GM19351 (cell line): ENCODE data around the gene PSAPL1.
"Not testable (repeated sequence)": the region's sequence is repeated elsewhere in the genome, so short reads cannot be mapped to it uniquely, and the experiment has no call there.

Source experiments
- ATAC-seq: cut with Tn5 transposase; IDR thresholded peaks from one replicate; pipeline ENCODE4 v1.9.1; 2021; ENCODE audit warnings: mild to moderate bottlenecking, moderate library complexity; ENCODE audit not compliant: unreplicated experiment

Gene PSAPL1

DNA sequence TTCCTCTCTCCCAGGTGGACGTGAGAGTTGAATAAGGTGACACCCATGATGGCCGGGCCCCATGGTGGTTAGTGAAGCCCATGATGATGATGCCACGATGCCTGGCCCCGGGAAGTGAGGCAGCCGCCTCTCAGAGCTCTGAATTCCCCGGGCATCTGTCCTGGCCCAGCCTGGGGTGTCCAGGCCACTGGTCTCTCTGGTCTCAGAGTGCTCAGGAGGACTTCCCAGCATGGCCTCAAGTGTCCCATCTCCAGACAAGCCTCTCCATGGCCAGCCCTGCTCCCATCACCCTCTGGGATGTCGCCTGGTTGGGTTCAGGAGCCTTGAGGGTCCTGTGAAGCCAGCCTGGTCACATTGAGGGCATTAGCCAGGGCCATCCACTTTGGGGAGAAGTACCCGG is 24.7 kb upstream of the PSAPL1 start:
- ATAC-seq: no peak

DNA sequence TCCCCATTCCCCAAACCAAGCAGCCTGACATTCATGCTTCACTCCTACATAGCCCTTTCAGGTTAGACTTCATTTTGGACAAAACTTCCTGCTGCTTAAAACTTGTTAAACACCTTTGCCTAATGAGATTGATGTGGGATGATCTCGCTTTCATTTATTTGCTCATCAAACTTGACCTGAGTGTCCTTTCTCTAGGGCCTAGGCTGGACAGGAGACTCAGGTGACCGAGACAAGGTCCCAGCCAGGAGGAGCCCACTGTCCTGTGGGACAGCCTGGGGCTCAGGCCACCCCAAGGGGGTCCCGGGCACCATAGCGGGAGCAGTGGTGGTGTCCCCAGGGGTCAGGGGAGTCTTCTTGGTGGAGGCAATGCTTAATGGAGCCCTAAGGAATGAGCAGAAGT is 23.7 kb upstream of the PSAPL1 start:
- ATAC-seq: no peak

DNA sequence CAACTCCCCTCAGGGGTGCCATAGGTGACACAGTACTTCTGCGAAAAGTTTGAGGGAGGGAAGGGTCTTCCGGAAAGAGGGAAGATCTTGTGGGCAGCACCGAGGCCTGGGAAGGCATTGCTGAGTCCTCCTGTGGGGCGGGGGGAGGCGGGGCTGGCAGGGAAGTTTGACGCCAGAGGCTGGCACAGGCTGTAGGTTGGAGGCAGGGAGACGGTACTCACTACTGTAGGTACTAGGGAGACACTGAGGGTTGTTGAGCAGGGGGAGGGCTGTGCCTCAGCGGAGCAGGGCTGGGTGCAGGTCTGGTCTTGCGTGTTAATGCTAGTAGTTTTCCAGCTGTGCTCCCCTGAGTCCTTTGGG is 23.3 kb upstream of the PSAPL1 start:
- ATAC-seq: no peak

DNA sequence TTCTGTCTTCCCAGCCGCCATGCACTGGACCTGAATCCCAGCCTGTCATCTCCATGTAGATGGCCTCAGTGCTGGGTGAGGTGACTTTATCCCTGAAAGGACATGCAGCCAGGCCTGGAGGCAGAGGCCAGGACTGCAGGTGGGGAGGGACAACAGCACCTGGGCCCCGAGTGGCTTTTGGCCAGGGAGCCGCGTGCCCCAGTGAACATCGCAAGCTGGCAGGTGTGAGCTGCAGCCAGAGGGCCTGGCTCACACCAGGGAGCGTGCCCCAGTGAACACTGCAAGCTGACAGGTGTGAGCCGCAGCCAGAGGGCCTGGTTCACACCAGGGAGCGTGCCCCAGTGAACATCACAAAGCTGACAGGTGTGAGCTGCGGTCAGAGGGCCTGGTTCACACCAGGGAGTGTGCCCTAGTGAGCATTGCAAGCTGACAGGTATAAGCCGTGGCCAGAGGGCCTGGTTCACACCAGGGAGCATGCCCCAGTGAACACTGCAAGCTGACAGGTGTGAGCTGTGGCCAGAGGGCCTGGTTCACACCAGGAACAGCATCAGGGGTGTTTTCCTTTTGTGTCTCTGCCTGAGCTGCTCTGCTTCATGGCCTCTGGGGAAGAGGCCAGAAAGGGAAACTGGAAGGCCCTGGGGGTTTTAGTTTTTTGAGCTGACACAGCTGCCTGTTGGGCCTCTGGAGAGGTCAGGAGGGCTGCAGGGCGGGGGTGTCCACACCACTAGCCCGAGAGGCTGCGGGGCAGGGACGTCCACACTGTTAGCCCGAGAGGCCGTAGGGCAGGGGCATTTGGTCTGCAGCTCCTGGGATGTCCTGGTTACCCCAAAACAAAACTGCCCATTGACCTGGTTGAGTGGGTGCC is 22.7 kb upstream of the PSAPL1 start:
- ATAC-seq: no peak

DNA sequence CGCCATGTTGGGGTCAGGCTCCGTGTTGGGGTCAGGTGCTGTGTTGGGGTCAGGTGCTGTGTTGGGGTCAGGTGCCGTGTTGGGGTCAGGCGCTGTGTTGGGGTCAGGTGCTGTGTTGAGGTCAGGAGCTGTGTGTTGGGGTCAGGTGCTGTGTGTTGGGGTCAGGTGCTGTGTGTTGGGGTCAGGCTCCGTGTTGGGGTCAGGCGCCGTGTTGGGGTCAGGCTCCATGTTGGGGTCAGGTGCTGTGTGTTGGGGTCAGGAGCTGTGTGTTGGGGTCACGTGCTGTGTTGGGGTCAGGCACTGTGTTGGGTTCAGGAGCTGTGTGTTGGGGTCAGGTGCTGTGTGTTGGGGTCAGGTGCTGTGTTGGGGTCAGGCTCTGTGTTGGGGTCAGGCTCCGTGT is 18.1 kb upstream of the PSAPL1 start:
- not testable (repeated sequence) for ATAC-seq

DNA sequence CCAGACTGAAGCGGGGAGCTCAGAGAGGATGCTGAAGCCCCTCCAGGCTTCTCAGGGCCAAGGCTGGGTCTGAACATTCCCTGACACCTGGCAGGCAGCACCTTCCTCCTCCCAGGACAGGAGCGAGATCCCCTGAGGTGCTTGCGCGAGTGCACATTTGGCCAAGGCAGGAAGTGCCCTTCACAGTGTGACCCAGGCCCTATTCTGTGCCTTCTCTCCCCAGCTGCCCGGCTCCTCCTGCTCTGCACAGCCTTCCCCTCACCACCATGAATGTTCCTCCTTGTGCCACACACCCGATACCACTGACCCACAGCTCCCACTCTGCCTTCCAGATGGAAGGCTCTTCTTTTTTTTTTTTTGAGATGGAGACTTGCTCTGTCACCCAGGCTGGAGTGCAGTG is 17.1 kb upstream of the PSAPL1 start:
- ATAC-seq: no peak

DNA sequence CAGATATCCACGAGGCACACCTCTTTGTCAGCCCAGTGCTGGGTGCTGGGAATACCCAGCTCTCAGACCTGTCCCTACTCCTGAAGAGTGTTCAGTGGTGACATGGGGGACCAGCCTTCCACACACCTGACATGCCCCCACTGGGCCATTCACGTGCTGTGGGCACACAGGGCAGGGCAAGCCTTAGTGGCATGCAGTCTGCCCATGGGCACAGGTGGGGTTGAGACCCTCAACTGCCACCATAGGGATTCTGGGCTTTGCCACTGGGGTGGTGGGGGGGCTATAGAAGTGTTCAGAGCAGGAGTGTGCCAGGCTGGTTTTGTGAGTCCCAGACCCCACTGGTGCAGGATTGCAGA is 16.7 kb upstream of the PSAPL1 start:
- no peak for ATAC-seq

DNA sequence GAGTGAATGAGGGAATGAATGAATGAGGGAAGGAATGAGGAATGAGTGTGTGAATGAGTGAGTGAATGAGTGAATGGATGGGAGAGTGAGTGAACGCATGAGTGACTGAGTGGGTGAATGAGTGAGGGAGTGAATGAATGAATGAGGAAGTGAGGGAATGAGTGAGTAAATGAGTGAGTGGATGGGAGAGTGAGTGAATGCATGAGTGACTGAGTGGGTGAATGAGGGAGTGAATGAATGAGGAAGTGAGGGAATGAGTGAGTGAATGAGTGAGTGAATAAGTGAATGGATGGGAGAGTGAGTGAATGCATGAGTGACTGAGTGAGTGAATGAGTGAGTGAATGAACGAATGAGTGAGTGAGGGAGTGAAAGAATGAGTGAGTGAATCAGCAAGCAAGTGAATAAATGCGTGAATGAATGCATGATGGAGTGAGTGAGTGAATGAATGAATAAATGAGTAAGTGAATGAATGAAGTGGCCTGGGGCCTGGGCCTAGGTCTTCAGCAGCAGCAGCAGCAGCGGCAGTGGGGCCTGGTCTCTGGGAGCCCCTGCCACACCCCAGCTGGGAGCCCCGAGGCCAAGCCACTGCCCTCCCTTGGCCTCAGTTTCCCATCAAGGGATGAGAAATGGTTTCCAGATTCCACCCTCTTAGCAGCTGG is 16.2 kb upstream of the PSAPL1 start:
- no peak for ATAC-seq

DNA sequence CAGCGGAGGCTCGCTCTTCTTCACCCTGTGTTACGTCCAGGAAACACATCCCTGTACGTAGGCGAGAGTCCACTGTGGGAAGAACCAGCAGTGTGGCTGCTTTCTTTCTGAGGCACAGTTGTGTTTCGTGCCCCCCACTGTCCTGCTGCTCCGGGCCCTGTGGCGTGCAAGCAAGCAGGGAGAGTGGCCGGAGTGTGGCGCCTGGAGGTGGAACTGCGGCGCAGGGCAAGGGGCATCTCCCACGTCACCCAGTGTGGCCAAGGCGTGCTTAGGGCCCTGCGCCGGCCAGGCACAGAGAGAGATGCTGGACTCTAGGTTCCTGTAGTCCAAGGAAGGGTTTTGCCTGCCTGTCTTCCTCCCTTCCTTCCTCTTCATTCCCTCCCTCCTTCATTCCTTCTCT is 13.3 kb upstream of the PSAPL1 start:
- no peak for ATAC-seq

DNA sequence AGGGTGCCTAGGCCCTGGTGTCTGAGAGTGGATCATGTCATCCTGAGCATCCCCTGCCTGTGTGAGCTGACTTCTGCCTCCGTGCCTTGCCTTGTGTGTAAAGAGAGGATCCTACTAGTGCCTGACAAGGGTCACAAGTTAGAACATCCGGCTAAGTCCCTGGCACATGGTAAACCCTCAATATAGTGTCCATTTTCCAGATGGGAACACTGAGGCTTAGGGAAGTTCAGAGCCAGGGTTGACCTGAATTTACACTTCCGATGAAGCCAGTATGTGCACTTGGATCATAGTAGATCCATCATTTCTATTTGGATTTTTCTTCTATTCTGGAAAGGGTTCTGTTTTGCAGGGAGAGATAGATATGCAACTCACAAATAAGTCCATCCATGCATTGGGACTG is 12.5 kb upstream of the PSAPL1 start:
- ATAC-seq: no peak

DNA sequence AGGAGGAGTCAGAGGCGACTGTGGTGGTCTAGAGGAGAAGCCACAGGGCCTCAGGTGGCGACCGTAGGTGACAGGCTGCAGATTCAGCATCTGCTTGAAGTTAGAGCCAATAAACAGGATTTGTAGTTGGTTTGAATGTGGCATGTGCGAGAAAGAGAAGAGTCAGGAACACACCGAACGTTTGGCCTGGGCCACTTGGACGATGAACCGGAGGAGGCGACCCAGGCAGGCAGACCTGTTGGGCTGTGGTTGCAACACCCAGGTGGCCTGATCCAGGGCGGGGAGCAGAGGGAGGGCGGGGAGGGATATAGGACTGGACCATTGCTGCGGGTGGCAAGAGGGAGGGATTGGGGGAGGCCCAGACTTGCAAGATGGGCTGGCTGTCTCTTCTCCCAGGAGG is 10.0 kb upstream of the PSAPL1 start:
- ATAC-seq: no peak

DNA sequence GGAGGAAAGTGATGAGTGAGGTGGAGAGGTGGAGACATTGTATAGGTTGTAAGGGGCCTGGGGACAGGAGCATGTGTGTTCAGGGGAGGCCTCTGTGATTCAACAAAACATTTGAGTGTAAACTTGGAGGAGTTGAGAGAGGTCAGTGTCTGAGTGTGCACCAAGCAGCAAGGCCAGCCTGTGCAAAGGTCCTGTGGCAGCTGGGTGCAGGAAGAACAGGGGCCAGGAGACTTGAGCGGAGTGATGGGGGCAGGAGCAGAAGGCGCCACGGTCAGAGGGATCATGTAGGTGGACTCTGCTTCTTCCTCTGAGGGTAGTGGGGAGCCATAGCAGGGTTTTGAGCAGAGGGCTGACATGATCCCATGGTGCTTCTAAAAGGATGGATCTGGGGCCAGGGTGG is 9.6 kb upstream of the PSAPL1 start:
- no peak for ATAC-seq

DNA sequence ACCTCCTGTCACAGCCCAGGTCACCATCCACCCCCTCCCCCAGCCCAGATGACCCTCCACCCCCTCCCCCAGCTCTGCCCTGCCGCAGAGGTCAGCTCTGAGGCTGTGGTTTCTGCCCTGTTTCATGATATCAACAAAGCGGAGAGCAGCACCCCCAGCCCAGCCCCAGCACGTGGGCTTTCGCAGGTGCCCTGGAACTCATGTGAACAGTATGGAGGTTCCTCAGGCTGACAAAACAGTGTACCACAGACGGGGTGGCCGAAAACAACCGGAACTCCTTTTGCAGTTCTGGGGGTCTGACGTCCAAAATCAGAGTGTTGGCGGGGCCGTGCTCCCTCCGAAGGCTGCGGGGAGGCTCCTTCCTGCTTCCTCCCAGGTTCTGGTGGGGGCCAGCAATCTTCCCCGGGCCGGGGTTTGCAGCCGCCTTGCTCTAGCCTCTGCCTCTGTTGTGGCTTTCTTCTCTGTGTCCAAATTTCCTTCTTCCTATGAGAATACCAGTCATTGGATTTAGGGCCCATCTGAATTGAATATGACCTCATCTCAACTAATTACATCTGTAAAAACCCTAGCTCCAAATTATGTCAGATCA is 7.9 kb upstream of the PSAPL1 start:
- ATAC-seq: no peak

DNA sequence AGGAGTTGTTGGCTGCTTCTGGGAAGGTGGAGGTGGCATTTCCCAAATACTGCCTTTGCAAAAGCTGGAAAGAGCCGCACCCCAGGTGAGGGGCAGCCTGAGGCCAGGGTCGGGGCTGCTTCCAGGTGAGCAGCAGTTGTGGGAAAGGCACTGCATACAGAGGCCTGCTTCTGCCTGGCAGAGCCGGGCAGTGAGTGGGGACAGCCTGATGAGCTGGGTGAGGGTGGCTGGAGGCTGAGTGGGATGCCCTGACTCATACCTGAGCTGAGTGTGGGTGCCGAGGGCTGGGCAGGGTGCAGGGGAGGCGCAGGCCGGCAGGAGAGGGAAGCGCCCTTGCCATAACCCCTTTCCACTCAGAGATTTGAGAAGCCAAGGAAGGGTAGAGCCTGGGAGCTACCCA is 6.5 kb upstream of the PSAPL1 start:
- no peak for ATAC-seq

DNA sequence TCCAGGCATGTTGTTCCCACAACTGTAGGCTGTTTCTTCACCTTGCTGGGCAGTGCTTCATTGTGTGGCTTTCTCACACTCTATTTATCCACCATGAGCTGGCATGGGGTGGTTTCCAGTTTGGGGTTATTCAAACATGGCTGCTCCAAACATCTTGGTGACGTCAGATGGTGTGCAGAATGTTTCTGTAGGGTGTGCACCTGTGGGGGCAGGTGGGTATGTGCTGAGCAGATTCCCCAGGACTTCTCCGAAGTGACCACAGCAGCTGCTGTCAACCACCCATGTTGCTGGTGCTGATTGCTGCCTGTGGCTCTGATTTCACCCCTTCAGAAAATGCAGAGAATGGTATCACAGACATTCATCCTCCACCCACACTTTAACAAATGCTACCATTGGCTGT is 5.0 kb upstream of the PSAPL1 start:
- no peak for ATAC-seq

DNA sequence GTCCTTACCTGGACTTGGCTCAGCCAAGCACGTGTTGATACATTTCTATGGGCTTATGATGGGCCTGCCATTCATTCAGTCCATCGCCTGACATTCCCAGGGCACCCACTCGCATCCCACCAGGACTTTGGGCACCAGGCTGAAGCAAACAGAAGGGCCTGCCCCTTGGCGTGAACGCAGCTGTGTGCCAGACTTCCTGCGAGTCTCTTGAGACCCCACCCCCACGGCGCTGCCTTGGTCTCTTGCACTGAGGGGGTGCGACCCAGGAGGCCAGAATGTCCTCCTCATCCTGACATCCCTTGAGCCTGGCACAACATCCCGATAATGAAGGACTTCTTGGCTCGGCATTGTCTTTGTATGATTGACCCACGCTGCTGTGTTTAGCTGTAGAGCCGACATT is 1.5 kb upstream of the PSAPL1 start:
- ATAC-seq: no peak

DNA sequence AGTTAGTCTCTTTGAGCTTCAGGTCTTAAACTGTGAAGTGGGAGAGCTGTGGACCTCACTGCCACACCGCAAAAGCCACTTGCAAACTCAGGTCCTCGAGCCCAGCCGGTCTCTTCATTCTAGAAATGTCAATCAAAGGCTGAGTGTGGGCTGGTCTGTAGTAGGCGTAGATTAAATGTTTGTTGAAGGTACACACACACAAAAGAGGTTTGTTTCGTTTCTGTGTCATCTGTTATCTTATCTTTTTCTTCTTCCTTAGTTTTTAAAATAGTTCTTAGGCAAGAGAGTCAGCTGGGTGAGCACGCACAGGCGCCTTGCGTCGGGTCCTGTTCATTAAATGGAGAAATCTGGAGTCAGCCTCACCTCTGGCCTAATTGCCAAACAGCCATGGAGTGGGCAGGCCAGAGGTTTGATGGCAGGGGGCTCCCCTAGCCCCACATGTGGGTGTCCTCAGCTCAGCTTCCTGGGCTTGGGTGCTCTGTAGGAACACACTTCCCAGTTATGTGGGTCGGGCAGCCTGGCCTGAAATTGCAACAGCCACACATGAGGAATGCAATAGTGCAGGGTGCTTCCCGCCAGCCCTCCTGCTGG is 836 bp upstream of the PSAPL1 start:
- no peak for ATAC-seq

DNA sequence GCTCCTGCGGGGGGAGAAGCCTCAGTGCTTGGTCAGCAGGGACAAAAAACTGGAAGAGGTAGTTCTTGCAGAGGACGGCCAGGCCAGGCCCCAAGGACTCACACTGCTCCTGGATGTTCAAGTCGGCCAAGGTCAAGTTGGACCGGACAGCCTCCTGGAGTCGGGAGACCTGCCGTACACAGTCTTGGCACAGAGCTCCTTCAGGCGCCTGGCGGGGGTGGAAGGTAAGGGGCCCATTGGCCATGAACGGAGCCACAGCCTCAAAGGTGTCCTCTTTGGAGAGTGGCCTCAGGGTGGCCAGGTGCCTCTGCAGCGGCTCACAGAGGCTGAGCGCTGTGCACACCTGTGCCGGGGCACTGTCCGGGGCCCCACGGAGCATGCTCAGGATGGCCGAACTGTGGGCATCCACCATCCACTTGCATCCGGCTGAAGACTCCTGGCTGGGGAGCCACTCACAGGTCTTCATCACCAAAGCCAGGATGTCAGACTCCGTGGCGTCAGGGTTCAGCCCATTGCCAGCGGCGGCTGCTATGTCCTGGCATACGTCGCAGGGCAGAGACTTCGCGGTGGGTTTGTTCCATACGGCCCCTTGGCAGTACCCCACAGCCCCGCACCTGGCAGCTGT is 477 bp downstream of the PSAPL1 start:
- ATAC-seq: no peak

DNA sequence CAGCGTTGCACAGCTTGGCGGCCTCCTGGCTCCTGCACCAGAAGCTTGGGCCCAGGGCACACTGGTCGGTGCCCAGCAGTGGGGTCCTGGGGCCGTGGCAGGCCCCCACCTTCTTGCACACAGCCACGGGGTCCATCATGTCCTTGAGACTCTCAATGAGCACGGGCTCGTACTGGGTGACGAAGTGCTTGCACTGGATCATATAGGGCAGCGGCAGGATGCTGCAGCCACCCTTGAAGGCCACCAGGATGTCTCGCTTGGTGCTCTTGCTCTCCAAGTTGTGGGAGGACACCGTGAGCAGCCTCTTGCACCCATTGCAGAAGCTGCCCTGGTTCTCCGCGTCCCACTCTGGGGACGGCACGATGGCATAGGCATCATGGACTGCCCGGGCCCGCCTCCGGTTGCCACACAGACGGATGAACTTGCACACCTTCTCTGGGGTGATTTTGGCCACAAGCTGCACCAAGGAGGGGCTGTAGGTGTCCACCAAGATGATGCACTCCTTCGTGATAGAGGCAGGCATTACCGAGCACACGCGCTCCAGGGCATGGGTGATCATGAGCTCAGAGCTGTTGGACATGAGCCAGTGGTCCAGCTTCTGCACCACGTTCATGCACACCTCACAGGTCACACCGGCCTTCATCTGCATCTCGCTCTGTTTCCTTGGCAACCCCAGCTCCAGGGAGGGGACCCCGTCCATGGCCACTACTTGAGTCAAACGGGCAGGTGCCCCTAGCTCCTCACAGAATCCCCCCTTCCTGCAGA is 1.2 kb downstream of the PSAPL1 start:
- ATAC-seq: no peak

DNA sequence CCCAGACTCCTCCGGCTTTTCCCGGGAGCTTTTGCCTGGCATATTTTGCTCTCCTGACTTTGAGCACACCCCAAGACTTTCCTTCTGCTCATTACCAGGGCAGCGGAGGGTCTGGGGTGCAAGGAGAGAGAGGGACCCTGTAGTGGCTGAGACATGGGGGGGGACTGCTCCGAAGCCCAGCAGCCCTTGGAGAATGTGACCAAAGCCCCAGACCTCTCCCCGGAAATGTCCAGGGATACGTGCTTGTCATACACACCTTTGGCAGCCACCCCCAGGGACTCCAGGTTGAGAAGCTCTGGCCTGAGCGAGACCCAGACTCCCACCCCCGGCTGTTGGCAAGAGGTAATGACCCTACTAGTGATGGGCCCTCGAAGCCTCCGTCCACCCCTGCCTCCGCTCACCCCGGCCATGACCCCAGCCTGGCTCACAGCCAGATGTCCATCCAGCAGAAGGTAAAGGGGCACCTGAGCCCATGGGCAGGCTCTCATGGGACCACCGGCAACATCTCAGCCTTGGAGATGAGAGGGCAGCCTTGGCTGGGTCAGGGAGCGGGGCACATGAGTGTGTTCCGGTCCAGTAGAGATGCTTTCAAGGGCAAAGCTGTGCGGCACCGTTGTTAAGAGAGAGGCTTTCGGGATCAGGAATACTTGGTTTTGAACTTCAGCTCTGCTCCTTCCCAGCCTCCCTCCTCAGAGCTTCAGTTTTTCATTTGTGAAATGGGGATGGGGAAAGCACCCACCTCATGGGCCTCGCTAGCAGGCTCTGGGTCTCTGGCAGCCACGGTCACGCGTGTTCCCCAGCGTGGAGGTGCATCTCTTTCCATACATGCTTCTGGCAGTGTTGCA is 2.0 kb downstream of the PSAPL1 start:
- no peak for ATAC-seq
